ENCODE measurements around the gene CYP3A7. TPM values are rescaled to one million over a fixed set of nuclear protein-coding genes. Genes with fewer than 3 reads are reported as not detected.

CYP3A7 gene
- polyA plus RNA-seq, 1 donor (not counting 4 experiments of a cell fraction or from before 2014, with no cell fraction given) = not detected

DNA sequence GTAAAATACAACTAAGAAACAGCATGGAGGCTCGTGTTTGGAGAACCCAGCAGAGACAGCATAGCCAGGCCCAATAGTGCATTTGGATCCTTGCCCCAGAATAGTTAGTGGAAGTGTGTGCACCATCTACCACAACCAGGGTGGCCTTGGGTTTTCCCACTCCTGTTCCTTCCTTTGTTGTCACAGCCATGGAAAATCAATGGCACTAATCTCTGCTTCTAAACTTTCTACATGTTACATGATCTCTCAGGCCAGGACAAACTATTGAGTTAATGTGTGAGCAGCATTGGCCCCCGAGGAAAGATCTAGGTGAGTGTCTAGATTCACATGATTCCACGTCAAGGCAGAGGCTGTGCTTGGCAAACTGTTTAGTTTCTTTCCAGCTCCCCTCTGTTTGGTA, 2.0 kb downstream of the CYP3A7 start:
- H2AFZ ChIP-seq (ENCODE audit: control insufficient read depth, low read length) = no peak overlapping the region
- no peaks in the 10 kb centered on the region for H3K9me1 ChIP-seq (ENCODE audit: control insufficient read depth, extremely low read depth, insufficient read depth, low read length)
- no peaks in the 10 kb centered on the region for H3K9me3 ChIP-seq (ENCODE audit: control insufficient read depth, low read depth, low read length)
- H4K20me1 ChIP-seq (ENCODE audit: control insufficient read depth, extremely low read depth, insufficient read depth, low read length) = no peaks in the 10 kb centered on the region
- no peaks in the 10 kb centered on the region for H3K27me3 ChIP-seq (ENCODE audit: control insufficient read depth, extremely low read depth, insufficient read depth, low read length)
- no peak overlapping the region for H3K27ac ChIP-seq (ENCODE audit: control insufficient read depth, insufficient read depth, low read length)
- H3K36me3 ChIP-seq (ENCODE audit: control insufficient read depth in 2 of 2, extremely low read depth in 1 of 2, insufficient read depth in 2 of 2, low read length in 2 of 2) = no peaks in the 10 kb centered on the region
- dilution Hi-C loops (cut with MboI; ENCODE audit: extremely low pct_ligation_motif_present, low sequenced_read_pairs) = no loop called here
- no peak overlapping the region for H3K4me2 ChIP-seq (ENCODE audit: control insufficient read depth, extremely low read depth, insufficient read depth, low read depth, low read length)
- no peak for DNase-seq (ENCODE audit: low read depth, low spot score)
- no peak overlapping the region for H3K9ac ChIP-seq (ENCODE audit: control insufficient read depth, extremely low read depth, insufficient read depth, low read length)
- no peak for FAIRE-seq
- no peak overlapping the region for H3K4me3 ChIP-seq (ENCODE audit: control insufficient read depth in 2 of 3, extremely low read depth in 1 of 3, insufficient read depth in 2 of 3, low read depth in 1 of 3, low read length in 3 of 3)
- peaks cover 40% of the 10 kb centered on the region for H3K4me1 ChIP-seq (ENCODE audit: control insufficient read depth, extremely low read depth, insufficient read depth, low read length)
- H3K79me2 ChIP-seq (ENCODE audit: control insufficient read depth, insufficient read depth, low read length) = no peaks in the 10 kb centered on the region
- TF ChIP-seq, protein P1, sequence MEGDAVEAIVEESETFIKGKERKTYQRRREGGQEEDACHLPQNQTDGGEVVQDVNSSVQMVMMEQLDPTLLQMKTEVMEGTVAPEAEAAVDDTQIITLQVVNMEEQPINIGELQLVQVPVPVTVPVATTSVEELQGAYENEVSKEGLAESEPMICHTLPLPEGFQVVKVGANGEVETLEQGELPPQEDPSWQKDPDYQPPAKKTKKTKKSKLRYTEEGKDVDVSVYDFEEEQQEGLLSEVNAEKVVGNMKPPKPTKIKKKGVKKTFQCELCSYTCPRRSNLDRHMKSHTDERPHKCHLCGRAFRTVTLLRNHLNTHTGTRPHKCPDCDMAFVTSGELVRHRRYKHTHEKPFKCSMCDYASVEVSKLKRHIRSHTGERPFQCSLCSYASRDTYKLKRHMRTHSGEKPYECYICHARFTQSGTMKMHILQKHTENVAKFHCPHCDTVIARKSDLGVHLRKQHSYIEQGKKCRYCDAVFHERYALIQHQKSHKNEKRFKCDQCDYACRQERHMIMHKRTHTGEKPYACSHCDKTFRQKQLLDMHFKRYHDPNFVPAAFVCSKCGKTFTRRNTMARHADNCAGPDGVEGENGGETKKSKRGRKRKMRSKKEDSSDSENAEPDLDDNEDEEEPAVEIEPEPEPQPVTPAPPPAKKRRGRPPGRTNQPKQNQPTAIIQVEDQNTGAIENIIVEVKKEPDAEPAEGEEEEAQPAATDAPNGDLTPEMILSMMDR (optimal IDR thresholded peaks at IDR 0.05 in 1 of 3, IDR thresholded peaks at IDR 0.05 in 1 of 3, conservative IDR thresholded peaks at IDR 0.05 in 1 of 3; ENCODE audit: extremely low read depth in 1 of 3, insufficient read depth in 2 of 3, low read length in 3 of 3) = no peak
- TF ChIP-seq EZH2 (IDR thresholded peaks at IDR 0.05; ENCODE audit: low read length) = no peak

DNA sequence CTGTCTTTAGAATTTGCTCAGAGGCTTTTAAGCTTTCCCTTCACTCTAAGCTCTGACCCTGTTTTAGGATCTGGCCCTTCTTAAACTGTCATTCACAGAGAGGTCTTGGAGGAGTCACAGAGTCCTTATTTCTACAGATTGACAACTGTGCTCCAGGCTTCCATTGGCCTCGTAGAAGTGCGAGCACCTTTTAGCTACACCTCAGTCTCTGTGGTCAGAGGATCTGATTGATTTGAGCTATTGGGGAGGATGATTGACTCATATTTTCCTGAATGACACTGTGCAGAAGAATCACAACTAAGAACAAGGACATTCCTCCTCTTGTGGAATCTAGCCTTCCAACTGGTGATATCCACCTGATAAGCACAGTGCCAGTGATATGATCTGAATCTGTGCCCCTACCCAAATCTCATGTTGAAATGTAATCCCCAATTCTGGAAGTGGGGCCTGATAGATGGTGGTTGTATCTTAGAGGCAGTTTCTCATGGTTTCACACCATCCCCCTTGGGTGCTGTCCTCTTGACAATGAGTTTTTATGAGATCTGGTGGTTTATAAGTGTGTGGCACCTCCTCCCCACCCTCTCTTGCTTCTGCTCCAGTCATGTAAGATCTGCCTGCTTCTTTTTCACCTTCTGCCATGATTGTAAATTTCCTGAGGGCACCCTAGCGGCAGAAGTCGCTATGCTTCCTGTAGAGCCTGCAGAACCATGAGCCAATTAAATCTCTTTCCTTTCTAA, 3.2 kb downstream of the CYP3A7 start:
- dilution Hi-C loops (cut with MboI; ENCODE audit: extremely low pct_ligation_motif_present, low sequenced_read_pairs) = no loop called here
- Histone ChIP-seq H3K9me3 (ENCODE audit: control insufficient read depth, low read depth, low read length) (no peaks in the 10 kb centered on the region), H3K36me3 (ENCODE audit: control insufficient read depth in 2 of 2, extremely low read depth in 1 of 2, insufficient read depth in 2 of 2, low read length in 2 of 2) (no peaks in the 10 kb centered on the region), H3K4me2 (ENCODE audit: control insufficient read depth, extremely low read depth, insufficient read depth, low read depth, low read length) (no peak overlapping the region), H3K27me3 (ENCODE audit: control insufficient read depth, extremely low read depth, insufficient read depth, low read length) (no peaks in the 10 kb centered on the region), H3K9me1 (ENCODE audit: control insufficient read depth, extremely low read depth, insufficient read depth, low read length) (no peaks in the 10 kb centered on the region), H3K4me3 (ENCODE audit: control insufficient read depth in 2 of 3, extremely low read depth in 1 of 3, insufficient read depth in 2 of 3, low read depth in 1 of 3, low read length in 3 of 3) (no peak overlapping the region), H3K27ac (ENCODE audit: control insufficient read depth, insufficient read depth, low read length) (no peak overlapping the region), H2AFZ (ENCODE audit: control insufficient read depth, low read length) (no peak overlapping the region), H3K9ac (ENCODE audit: control insufficient read depth, extremely low read depth, insufficient read depth, low read length) (no peak overlapping the region), H3K79me2 (ENCODE audit: control insufficient read depth, insufficient read depth, low read length) (no peaks in the 10 kb centered on the region), H3K4me1 (ENCODE audit: control insufficient read depth, extremely low read depth, insufficient read depth, low read length) (peaks cover 28% of the 10 kb centered on the region), H4K20me1 (ENCODE audit: control insufficient read depth, extremely low read depth, insufficient read depth, low read length) (no peaks in the 10 kb centered on the region)
- FAIRE-seq (no peak), DNase-seq (ENCODE audit: low read depth, low spot score) (no peak)
- no peak for TF ChIP-seq EZH2 (IDR thresholded peaks at IDR 0.05; ENCODE audit: low read length)
- TF ChIP-seq, protein P1 (optimal IDR thresholded peaks at IDR 0.05 in 1 of 3, IDR thresholded peaks at IDR 0.05 in 1 of 3, conservative IDR thresholded peaks at IDR 0.05 in 1 of 3; ENCODE audit: extremely low read depth in 1 of 3, insufficient read depth in 2 of 3, low read length in 3 of 3) = no peak

Data from keratinocyte (primary cell).